ENCODE data around the gene PKNOX2.

DNA sequence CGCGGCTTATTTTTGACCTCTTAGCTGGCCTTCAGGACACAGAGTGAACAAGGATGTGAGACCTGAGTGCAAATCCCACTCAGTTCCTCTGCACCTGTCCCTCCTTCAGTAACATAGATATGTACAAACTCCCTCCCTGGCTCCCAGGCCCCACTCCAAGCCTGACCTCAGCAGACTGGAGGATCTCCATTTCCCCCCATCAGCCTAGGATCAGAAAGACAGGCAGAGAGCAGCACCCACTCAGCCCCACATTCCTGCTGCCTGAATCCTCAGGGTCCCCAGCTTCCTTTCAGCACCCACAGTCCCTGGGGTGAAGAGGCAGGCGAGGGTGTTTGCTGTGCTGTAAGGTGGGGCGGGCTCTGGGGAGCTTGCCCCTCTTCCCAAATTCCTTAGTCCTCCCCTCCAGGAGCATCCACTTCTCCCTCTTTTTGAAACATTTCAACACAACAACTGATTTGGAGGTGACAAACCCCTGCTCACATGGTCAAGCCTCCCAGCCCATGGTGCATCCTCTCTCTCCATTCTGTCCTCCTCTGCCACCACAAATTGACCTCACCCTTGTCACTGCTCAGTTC lies 180.4 kb downstream of the PKNOX2 start:
- TF ChIP-seq CTCF (IDR thresholded peaks at IDR 0.05; ENCODE audit: low read depth, low read length, poor library complexity, severe bottlenecking) (no peak), EZH2phosphoT487 (IDR thresholded peaks at IDR 0.05; ENCODE audit: borderline replicate concordance, low read length) (no peak)

All from DOHH2 (cell line).